CD4-positive, alpha-beta memory T cell (primary cell): ENCODE data around the gene NEURL3. TPM values are rescaled to one million over a fixed set of nuclear protein-coding genes. Genes with fewer than 3 reads are reported as not detected.

ENCODE experiments used
- CTCF ChIA-PET: fragments of 350-600 bp; sonication (Branson Sonifier 250); formaldehyde crosslinking; loops from one replicate; lab custom pipeline; 2021; ENCODE audit warnings: inconsistent platforms; ENCODE audit not compliant: partially characterized antibody; lab: Charles Lee
- POLR2A ChIA-PET: fragments of 350-600 bp; sonication (Branson Sonifier 250); formaldehyde crosslinking; loops from one replicate; lab custom pipeline; 2021; ENCODE audit not compliant: partially characterized antibody; lab: Charles Lee
- DNase-seq, 5 donors: peaks; one replicate each; pipeline versions ENCODE4 v3.0.0 to v3.0.0-alpha.2; 2020 to 2022; ENCODE audit warnings: mixed read lengths in 1 of 5
- H3K27ac ChIP-seq: one replicate; pipeline ENCODE4 v1.7.0; 2013; ENCODE audit warnings: low read depth, low read length
- H3K27me3 ChIP-seq: 2 replicates; pipeline ENCODE4 v1.7.0; 2013; ENCODE audit warnings: mild to moderate bottlenecking, low read length, moderate library complexity; ENCODE audit not compliant: insufficient read depth
- H3K36me3 ChIP-seq: 2 replicates; pipeline ENCODE4 v1.7.0; 2013; ENCODE audit warnings: mild to moderate bottlenecking, low read length, moderate library complexity; ENCODE audit not compliant: insufficient read depth
- H3K4me1 ChIP-seq: 2 replicates; pipeline ENCODE4 v1.7.0; 2013; ENCODE audit warnings: mild to moderate bottlenecking, low read length, moderate library complexity; ENCODE audit not compliant: insufficient read depth
- H3K4me3 ChIP-seq, 2 donors: one replicate each; pipeline ENCODE4 v1.7.0; 2013; ENCODE audit warnings: low read length in 2 of 2, mild to moderate bottlenecking in 1 of 2
- H3K9me3 ChIP-seq, 2 donors: one replicate each; pipeline ENCODE4 v1.7.0; 2013; ENCODE audit warnings: low read length in 2 of 2, control low read depth in 1 of 2; ENCODE audit not compliant: control insufficient read depth in 1 of 2
- H3K27ac Mint-ChIP-seq, 7 donors: one replicate each; pipeline ENCODE4 v1.8.0; 2020 to 2021; ENCODE audit warnings: mixed read lengths in 7 of 7, mild to moderate bottlenecking in 6 of 7, inconsistent platforms in 3 of 7, moderate library complexity in 3 of 7
- H3K27me3 Mint-ChIP-seq, 2 donors: one replicate each; pipeline ENCODE4 v1.8.0; 2020 to 2021; ENCODE audit warnings: mixed read lengths in 2 of 2
- H3K36me3 Mint-ChIP-seq, 2 donors: one replicate each; pipeline ENCODE4 v1.8.0; 2020 to 2021; ENCODE audit warnings: mixed read lengths in 2 of 2, inconsistent platforms in 1 of 2, mild to moderate bottlenecking in 1 of 2
- H3K4me1 Mint-ChIP-seq, 4 donors: one replicate each; pipeline ENCODE4 v1.8.0; 2020 to 2021; ENCODE audit warnings: mixed read lengths in 4 of 4, mild to moderate bottlenecking in 1 of 4
- H3K4me3 Mint-ChIP-seq, 8 donors: one replicate each; pipeline ENCODE4 v1.8.0; 2020 to 2021; ENCODE audit warnings: mixed read lengths in 8 of 8, mild to moderate bottlenecking in 7 of 8, moderate library complexity in 6 of 8, inconsistent platforms in 3 of 8
- H3K9me3 Mint-ChIP-seq, 8 donors: one replicate each; pipeline ENCODE4 v1.8.0; 2020 to 2021; ENCODE audit warnings: mixed read lengths in 8 of 8, mild to moderate bottlenecking in 5 of 8, inconsistent platforms in 3 of 8, moderate library complexity in 1 of 8
- intact Hi-C: fragments of 100-400 bp; cut with micrococcal nuclease; formaldehyde crosslinking; loops from one replicate; pipeline ENCODE4 v1.15.1; 2023
- polyA plus RNA-seq, 2 donors: library from polyadenylated mRNA; unstranded; fragments of 300-500 nt; fragmentation: Illumina TruSeq; gene quantifications; one replicate each; pipeline ENCODE4 v1.2.3, GENCODE V29; 2021
- total RNA-seq, 2 experiments: library from RNA; stranded (reverse); gene quantifications; one replicate each; pipeline ENCODE4 v1.2.3, GENCODE V29; 2021

Gene NEURL3
- total and polyA plus RNA-seq, 4 experiments from 2014 or later, result 0.22 TPM; not detected in 3

DNA sequence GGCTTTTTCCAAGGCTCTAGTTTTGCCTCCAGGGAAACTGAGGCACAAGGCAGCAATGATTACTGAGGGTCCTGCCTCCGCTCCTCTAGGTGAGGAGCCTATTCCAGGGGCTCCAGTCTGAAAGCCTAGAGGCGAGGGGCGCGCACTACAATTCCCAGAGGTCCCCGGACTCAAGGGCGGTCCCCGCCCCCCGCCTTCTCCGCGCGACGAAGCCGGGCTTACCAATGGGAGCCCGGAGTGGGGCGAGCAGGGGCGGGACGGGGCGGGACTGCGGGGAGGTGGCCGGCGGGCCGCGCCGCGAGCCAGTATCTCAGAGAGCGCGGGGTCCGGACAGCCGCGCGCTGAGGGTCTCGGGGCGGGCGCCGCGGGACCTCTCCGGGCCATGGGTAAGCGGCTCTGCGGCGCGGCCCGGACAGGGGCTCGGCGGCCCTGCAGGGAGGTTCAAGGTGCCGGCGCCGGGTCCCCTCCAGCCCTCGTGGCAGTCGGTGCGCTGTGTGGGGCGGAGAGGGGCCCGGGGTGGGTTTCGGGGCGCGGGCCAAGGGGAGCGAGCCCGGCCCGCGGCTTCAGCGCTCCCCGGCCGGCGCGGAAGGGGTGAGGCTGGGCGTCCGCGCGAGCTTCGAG, 31.4 kb upstream of the NEURL3 start, which contains the start of gene ARID5A:
TSS of gene ARID5A (plus strand) at position 308 of the 621 bp plus-strand sequence. CDS start at position 383, 75 bp downstream.
- H3K9me3 ChIP-seq, result no peaks in the 10 kb centered on the region
- H3K27me3 ChIP-seq, result no peaks in the 10 kb centered on the region
- intact Hi-C loops, result loop anchor here (1.0 to 5.0 kb wide), 7 partner anchors 9 to 426 kb away; partner anchors contain the start of genes CIAO1, CNNM4 and DUSP2
- peak within 1 kb of the TSS; percentile 94 for H3K27ac ChIP-seq
- peaks cover 52% of the 10 kb centered on the region for H3K4me1 ChIP-seq
- peaks cover 0 to 30% of the 10 kb centered on the region in 2 donors for H3K36me3 Mint-ChIP-seq
- H3K27ac Mint-ChIP-seq, result peak within 1 kb of the TSS; percentile 96 to 100 (median 99)
- peaks cover 26 to 65% (median 41%) of the 10 kb centered on the region in 4 donors for H3K4me1 Mint-ChIP-seq
- DNase-seq, result peak; percentile 85 to 93 (median 87)
- H3K9me3 Mint-ChIP-seq, result peaks cover 0 to 3% (median 0%) of the 10 kb centered on the region in 8 donors
- POLR2A ChIA-PET, result interaction anchor here (0.6 to 17.7 kb wide), 27 partner anchors 10 to 577 kb away, joined by 3 to 320 read pairs (median 8); partner anchors contain the start of genes ANKRD36, ANKRD39, CIAO1 and CNNM3
- H3K27me3 Mint-ChIP-seq, result no peaks in the 10 kb centered on the region
- peak within 1 kb of the TSS; percentile 91 to 98 (median 96) for H3K4me3 Mint-ChIP-seq
- H3K4me3 ChIP-seq, result peak within 1 kb of the TSS; percentile 81 to 97
- H3K36me3 ChIP-seq, result no peaks in the 10 kb centered on the region
- CTCF ChIA-PET, result interaction anchor here (1.1 to 15.1 kb wide), 5 partner anchors 8 to 129 kb away, joined by 3 to 169 read pairs (median 16); no protein-coding TSS in a partner anchor

DNA sequence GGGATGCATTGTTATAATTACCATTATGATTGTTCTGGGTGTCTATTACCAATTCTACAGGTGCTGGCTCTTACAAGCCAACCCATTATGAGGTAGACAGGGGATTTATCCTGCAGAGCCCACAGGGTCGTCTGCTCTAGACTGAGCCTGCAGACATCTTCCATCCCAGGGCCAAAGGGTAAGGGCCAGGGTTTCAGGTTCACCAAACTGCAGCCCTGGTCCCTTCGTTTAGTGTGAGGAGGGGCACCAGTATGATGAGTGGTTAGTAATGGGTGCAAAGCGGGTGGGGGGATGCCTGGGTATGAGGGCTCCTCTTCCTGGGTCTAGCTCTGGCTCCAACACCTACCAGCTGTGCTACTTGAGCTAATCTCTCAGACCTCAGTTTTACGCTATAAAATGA, 30.2 kb upstream of the NEURL3 start:
- Mint-ChIP-seq H3K4me3 (peak overlapping the region in 2 of 8 donors; percentile 20 to 26), H3K27me3 (no peaks in the 10 kb centered on the region), H3K4me1 (peaks cover 23 to 63% (median 42%) of the 10 kb centered on the region in 4 donors), H3K9me3 (peaks cover 0 to 3% (median 0%) of the 10 kb centered on the region in 8 donors), H3K36me3 (peaks cover 0 to 23% of the 10 kb centered on the region in 2 donors), H3K27ac (peak overlapping the region in 5 of 7 donors; percentile 25 to 98 (median 59))
- no peak for DNase-seq
- H3K4me1 ChIP-seq, result peaks cover 55% of the 10 kb centered on the region
- ChIA-PET CTCF (interaction anchor here (1.1 to 15.1 kb wide), 2 partner anchors 8 to 20 kb away, joined by 3 to 169 read pairs; no protein-coding TSS in a partner anchor), POLR2A (interaction anchor here (0.9 to 17.7 kb wide), 4 partner anchors 9 to 427 kb away, joined by 3 to 320 read pairs (median 102); no protein-coding TSS in a partner anchor)
- H3K9me3 ChIP-seq, result no peaks in the 10 kb centered on the region
- intact Hi-C loops, result loop anchor here (5.0 kb wide), 3 partner anchors 48 to 427 kb away; partner anchors contain the start of gene DUSP2
- H3K27me3 ChIP-seq, result no peaks in the 10 kb centered on the region
- no peak overlapping the region for H3K4me3 ChIP-seq
- no peaks in the 10 kb centered on the region for H3K36me3 ChIP-seq
- H3K27ac ChIP-seq, result peak overlapping the region; percentile 94

DNA sequence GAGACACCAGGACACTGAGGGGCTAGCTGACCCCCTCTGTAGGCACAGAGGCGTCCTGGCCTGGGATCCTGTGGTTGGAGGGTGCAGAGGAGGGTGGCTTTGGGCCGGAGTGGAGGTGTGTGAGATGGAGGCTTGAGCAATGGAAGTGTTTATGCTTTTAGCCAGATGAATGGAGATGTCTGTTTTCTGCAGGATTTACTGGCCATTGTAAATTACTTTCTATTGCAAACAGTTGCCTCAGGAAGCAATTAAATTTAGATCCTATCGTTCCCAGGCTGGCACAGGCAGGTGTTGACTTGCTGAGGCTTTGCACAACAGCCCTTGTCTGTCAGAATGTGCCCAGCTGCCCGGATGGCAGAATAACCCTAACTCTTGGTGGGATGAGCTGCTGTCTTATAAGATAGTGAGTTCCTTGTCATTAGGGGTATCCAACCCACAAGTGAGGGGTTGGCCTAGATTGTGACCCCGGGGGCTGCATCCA, 29.6 kb upstream of the NEURL3 start:
- Histone ChIP-seq H3K36me3 (no peaks in the 10 kb centered on the region), H3K4me1 (peaks cover 55% of the 10 kb centered on the region), H3K9me3 (no peaks in the 10 kb centered on the region), H3K4me3 (no peak overlapping the region), H3K27me3 (no peaks in the 10 kb centered on the region), H3K27ac (no peak overlapping the region)
- no peak for DNase-seq
- Mint-ChIP-seq H3K9me3 (peaks cover 0 to 3% (median 0%) of the 10 kb centered on the region in 8 donors), H3K4me3 (no peak overlapping the region), H3K27me3 (no peaks in the 10 kb centered on the region), H3K36me3 (peaks cover 0 to 21% of the 10 kb centered on the region in 2 donors), H3K27ac (peak overlapping the region in 6 of 7 donors; percentile 1 to 98 (median 48)), H3K4me1 (peaks cover 20 to 63% (median 40%) of the 10 kb centered on the region in 4 donors)
- intact Hi-C loops, result loop anchor here (5.0 kb wide), 3 partner anchors 47 to 428 kb away; partner anchors contain the start of gene DUSP2
- ChIA-PET CTCF (interaction anchor here (1.6 to 15.1 kb wide), 2 partner anchors 20 to 24 kb away, joined by 4 to 169 read pairs; no protein-coding TSS in a partner anchor), POLR2A (interaction anchor here (9.9 to 17.7 kb wide), 2 partner anchors 9 to 18 kb away, joined by 201 to 320 read pairs; no protein-coding TSS in a partner anchor)

DNA sequence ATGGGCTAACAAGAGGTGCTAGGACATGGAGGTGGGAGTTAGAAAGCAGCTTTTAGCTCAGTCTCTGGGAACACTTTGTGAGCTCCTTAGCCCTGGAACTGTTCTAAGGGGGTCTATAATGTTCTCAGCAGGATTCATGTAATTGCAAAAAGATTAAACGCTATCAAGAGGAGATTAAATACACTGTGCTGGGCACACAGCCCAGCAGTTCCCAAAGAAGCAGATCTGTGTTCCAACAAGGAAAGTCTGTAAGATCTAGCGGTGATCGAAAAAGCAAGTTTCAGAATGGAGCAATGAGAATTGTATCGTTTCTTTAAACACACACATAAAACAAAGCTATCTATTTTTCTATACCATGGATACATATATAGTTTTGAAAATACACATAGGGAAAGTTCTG, 29.0 kb upstream of the NEURL3 start:
- Mint-ChIP-seq H3K9me3 (peaks cover 0 to 3% (median 0%) of the 10 kb centered on the region in 8 donors), H3K27ac (peak overlapping the region in 5 of 7 donors; percentile 1 to 98 (median 41)), H3K27me3 (no peaks in the 10 kb centered on the region), H3K4me1 (peaks cover 15 to 63% (median 36%) of the 10 kb centered on the region in 4 donors), H3K36me3 (peaks cover 0 to 17% of the 10 kb centered on the region in 2 donors), H3K4me3 (peak overlapping the region in 1 of 8 donors; percentile 18)
- intact Hi-C loops, result no loop called here
- Histone ChIP-seq H3K4me1 (peaks cover 50% of the 10 kb centered on the region), H3K9me3 (no peaks in the 10 kb centered on the region), H3K4me3 (no peak overlapping the region), H3K27ac (no peak overlapping the region), H3K36me3 (no peaks in the 10 kb centered on the region), H3K27me3 (no peaks in the 10 kb centered on the region)
- CTCF ChIA-PET, result interaction anchor here (0.7 to 15.1 kb wide), 4 partner anchors 10 to 230 kb away, joined by 3 to 169 read pairs (median 4); no protein-coding TSS in a partner anchor
- POLR2A ChIA-PET, result interaction anchor here (0.9 to 17.7 kb wide), 3 partner anchors 8 to 18 kb away, joined by 3 to 320 read pairs (median 201); no protein-coding TSS in a partner anchor
- no peak for DNase-seq

DNA sequence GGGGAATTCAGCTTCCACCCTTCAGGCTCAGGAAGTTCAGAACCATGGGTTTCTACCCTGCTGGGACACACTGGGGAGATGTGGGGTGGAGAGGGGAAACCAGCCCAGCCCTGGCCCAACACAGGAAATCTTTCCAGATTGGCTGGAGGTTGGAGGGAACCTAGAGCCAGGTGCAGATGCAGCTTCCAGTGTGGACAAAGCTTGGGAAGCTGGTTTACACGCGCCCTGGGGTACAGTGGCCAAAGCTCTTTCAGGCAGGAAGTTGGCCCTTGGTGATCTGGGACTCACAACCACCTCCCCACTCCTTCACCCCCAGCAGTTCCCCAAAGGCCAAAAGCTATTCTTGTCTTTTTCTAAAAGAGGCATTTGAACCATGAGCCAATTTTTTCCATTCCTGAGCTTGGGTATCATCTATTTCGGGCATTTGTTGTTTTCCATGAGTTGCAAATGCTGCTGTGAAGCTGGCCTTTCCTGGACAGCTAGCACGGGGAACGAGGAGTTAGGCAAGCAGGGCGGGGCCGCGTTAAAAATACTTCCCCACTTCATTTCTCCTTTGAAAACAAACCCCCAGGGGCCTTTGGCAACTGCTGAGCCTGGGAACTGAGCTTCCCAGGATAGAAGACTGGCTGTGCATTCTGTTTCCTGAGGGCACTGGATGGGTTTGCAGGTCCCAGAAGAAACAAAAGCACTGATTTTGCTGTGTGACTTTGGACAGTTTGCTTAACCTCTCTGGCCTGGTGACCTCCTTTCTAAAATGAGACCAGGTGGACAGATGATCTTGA, 28.3 kb upstream of the NEURL3 start:
- CTCF ChIA-PET, result interaction anchor here (0.7 to 15.1 kb wide), 6 partner anchors 11 to 231 kb away, joined by 3 to 169 read pairs (median 4); no protein-coding TSS in a partner anchor
- POLR2A ChIA-PET, result interaction anchor here (0.9 to 17.7 kb wide), 3 partner anchors 7 to 19 kb away, joined by 3 to 320 read pairs (median 201); no protein-coding TSS in a partner anchor
- no peak overlapping the region for H3K4me3 Mint-ChIP-seq

DNA sequence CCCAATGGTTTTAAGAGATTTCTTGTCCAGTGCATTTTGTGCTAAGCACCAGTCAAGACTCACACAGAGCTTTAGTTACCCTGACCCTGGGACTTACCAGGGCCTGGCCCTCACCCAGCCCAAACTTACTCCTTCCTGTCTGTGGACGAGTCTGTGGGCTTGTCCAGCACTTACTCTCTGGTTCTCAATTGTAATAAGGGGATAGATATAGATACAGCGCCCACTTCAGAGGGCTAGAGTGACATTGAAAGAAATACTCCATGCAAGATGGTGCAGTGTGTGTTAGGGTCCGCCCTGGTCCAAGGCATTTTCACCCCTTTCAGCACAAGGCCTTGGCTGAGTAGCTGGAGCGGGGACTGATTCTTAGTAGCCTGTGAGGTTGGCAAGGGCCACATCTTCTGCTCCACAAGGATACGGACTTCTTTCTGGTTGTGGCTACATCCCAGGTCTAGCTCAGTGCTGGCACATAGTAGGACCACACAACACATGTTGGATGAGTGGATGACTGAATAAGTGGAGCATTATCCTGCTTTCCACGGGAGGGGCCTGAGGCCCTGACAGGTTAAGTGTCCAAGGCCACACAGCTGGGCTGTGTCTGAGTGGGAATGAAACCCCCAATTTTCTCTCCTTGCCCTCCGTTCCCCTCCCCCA, 27.6 kb upstream of the NEURL3 start:
- no peaks in the 10 kb centered on the region for H3K27me3 Mint-ChIP-seq
- Histone ChIP-seq H3K4me1 (peaks cover 58% of the 10 kb centered on the region), H3K27me3 (no peaks in the 10 kb centered on the region), H3K27ac (peak overlapping the region; percentile 54), H3K4me3 (no peak overlapping the region), H3K9me3 (no peaks in the 10 kb centered on the region), H3K36me3 (no peaks in the 10 kb centered on the region)
- intact Hi-C loops, result no loop called here
- no peak for DNase-seq
- peak overlapping the region in 2 of 8 donors; percentile 78 for H3K4me3 Mint-ChIP-seq
- peaks cover 0 to 1% (median 0%) of the 10 kb centered on the region in 8 donors for H3K9me3 Mint-ChIP-seq
- H3K36me3 Mint-ChIP-seq, result peaks cover 0 to 7% of the 10 kb centered on the region in 2 donors
- ChIA-PET POLR2A (interaction anchor here (1.6 to 17.7 kb wide), 2 partner anchors 20 to 211 kb away, joined by 3 to 320 read pairs; no protein-coding TSS in a partner anchor), CTCF (interaction anchor here (1.2 to 15.1 kb wide), 5 partner anchors 22 to 231 kb away, joined by 3 to 169 read pairs (median 4); no protein-coding TSS in a partner anchor)
- peaks cover 20 to 67% (median 40%) of the 10 kb centered on the region in 4 donors for H3K4me1 Mint-ChIP-seq
- peak overlapping the region; percentile 89 to 94 (median 93) for H3K27ac Mint-ChIP-seq

More for the DNA sequence above, 28.3 kb upstream of the NEURL3 start:
- peaks cover 51% of the 10 kb centered on the region for H3K4me1 ChIP-seq
- peaks cover 0 to 12% of the 10 kb centered on the region in 2 donors for H3K36me3 Mint-ChIP-seq
- no peaks in the 10 kb centered on the region for H3K27me3 ChIP-seq
- no peak for DNase-seq
- no peak overlapping the region for H3K27ac ChIP-seq
- no peaks in the 10 kb centered on the region for H3K27me3 Mint-ChIP-seq
- intact Hi-C loops, result no loop called here
- no peak overlapping the region for H3K4me3 ChIP-seq
- H3K27ac Mint-ChIP-seq, result peak overlapping the region in 4 of 7 donors; percentile 3 to 98 (median 44)
- no peaks in the 10 kb centered on the region for H3K36me3 ChIP-seq
- peaks cover 0 to 3% (median 0%) of the 10 kb centered on the region in 8 donors for H3K9me3 Mint-ChIP-seq
- H3K4me1 Mint-ChIP-seq, result peaks cover 14 to 63% (median 35%) of the 10 kb centered on the region in 4 donors
- no peaks in the 10 kb centered on the region for H3K9me3 ChIP-seq
